CD4-positive, alpha-beta T cell treated with Interleukin-15 for 4 hours (primary cell): Measurements from ENCODE around the gene LAMP5.

Source experiments
- DNase-seq: peaks from one replicate; pipeline ENCODE4 v3.0.0-alpha.2; 2020; ENCODE audit warnings: low spot score

LAMP5 gene

DNA sequence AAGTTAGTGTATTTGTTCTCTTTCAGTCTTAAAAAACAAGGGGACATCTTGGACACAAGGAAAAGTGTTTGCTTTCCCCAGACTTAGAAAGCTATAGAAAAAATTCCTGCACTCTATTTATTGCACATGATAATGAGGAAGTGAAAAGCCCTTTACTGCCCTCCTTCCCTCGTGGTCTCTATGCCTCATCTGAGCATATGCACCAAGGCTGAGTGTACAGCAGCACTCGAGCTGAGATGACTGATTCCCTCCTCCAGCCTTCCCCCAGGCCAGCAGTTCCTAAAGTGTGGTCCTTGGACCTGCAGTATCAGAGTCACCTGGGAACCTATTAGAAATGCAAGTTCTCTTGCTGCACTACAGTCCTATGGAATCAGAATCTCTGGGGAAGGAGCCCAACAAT, 14.3 kb upstream of the LAMP5 start:
- no peak for DNase-seq

- DNase-seq, result no peak
Measured at GRCh38 chr20:9501473-9501872, 12.9 kb upstream of the LAMP5 start.

- no peak for DNase-seq
Measured at GRCh38 chr20:9503526-9504245, 10.7 kb upstream of the LAMP5 start.

DNA sequence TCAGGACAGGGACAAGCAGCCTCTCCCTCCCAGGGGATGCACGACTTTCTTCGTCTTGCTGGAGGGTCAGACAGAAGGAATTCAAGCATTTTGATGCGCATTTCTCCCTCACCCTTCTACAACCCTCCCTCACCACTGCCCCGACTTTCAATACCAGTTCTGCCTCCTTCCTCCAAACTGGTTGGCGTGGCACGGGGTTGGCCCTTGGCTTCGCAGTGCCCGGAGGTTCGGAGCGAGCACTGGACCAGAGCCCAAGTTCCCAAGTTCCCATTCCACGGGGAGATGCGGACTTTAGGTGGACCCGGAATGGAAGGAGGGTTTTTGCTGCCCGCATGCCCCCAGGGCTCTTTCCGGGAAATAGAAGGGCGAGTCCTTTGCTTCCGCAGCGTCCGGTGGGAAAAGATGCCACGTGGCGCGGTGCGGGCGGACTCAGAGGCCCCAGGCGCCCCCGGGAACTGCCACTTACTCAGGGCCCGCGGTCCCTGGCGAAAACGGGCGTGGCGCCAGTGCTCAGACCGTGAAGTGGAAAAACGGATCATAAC, 8.0 kb upstream of the LAMP5 start:
- no peak for DNase-seq

- no peak for DNase-seq
Measured at GRCh38 chr20:9506964-9507369, 7.4 kb upstream of the LAMP5 start.

GRCh38 chr20:9507544-9508239, 6.7 kb upstream of the LAMP5 start:
- no peak for DNase-seq

GRCh38 chr20:9508240-9508661, 6.1 kb upstream of the LAMP5 start:
- DNase-seq, result no peak

GRCh38 chr20:9508696-9509178, 5.7 kb upstream of the LAMP5 start:
- no peak for DNase-seq

DNA sequence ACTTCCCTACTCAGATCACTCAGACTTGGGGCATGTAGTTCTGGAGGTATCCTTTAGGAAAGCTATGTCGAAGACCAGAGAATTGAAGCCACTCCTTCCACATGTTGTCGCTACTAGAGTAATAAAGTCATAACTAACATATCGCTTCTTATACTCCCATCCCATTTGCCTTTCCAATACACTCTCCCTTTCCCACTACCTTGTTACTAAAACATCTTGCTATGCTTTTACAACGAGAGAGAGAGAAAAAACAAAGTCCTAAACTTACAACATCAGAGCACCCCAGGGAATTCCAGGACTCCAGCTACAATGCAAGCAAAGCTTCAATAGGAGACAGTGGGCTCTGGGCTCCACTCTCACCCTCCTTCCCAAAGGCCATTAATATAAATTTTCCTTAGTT, 5.1 kb upstream of the LAMP5 start:
- DNase-seq, result no peak

GRCh38 chr20:9510911-9511310, 3.5 kb upstream of the LAMP5 start:
- DNase-seq, result no peak

DNA sequence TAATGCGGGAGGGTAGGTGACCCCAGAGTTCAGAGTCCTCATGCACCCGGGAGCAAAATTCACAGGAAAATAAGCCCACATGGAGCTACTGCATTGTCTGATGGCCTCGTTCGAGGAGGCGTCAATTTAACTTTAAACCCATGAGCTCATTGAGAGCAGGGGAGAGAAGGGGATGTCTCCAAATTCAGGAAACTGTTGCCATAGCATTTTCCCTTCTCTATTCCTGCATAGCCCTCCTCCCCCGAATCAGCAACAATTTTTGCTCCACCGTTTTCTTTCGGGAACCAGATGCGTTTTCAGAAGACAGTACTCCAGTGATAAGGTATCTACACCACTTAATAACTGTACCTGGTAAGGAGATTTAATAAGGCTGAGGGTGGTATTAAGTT, 324 bp upstream of the LAMP5 start:
- no peak for DNase-seq

DNA sequence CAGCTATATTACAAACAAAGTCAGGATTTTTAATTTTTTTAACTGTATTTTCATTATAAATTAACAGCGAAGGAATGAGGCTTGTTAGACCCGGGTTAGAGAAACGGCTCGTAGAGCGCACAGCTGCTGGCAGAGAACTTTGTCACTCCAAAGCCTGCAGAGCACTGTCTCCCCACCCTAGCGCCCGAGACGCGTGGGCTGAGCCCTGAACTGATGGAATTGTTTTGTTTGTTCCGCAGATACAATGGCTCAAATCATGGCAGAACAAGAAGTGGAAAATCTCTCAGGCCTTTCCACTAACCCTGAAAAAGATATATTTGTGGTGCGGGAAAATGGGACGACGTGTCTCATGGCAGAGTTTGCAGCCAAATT, 810 bp downstream of the LAMP5 start:
- no peak for DNase-seq

DNA sequence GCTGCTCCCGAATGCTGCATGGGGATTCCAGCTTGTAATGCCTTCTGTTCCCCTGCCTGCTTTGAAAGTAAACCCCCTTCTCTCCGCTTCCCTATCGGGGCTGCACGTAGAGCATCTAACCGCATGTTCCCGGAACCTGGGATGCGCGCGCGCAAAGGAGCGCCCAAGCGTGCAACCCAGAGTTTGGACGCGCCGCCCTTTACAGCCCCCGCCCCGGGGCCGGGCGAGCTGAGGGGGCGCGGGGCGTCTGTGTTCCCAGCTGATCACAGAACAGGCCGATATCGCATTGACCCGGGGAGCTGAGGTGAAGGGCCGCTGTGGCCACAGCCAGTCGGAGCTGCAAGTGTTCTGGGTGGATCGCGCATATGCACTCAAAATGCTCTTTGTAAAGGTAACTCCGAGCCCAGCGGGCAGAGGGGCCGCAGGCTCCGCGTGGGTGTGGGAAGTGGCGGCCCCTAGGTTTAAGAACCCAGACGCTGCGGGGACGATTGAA, 1.4 kb downstream of the LAMP5 start:
- DNase-seq, result no peak

DNA sequence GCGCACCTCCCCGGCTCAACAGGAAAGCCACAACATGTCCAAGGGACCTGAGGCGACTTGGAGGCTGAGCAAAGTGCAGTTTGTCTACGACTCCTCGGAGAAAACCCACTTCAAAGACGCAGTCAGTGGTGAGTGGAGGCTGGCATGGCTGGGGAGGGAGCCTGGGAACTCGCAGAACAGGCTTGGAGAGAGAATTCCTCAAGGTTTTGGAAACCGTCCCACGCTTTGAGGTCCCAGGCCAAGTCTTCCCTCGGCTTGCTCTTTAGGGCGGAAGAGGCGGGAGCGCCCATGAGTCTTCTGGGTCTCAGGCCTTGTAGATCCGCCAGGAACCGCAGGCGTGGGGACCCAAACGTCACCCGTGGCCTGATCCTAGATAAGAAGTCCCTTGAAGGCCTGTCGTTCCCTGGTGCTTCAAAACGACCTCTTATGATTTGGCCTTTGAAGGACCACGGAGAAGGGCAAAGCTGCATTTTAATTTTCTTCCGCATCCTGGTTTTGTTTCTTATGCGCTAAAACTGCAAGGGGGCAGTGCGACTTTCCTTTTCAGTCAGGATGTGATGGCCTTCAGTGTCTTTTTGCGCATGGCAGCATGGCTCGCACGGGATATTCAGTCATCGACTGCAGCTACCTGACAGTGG, 2.0 kb downstream of the LAMP5 start:
- DNase-seq, result no peak

GRCh38 chr20:9517297-9518162, 3.1 kb downstream of the LAMP5 start:
- DNase-seq, result no peak

DNA sequence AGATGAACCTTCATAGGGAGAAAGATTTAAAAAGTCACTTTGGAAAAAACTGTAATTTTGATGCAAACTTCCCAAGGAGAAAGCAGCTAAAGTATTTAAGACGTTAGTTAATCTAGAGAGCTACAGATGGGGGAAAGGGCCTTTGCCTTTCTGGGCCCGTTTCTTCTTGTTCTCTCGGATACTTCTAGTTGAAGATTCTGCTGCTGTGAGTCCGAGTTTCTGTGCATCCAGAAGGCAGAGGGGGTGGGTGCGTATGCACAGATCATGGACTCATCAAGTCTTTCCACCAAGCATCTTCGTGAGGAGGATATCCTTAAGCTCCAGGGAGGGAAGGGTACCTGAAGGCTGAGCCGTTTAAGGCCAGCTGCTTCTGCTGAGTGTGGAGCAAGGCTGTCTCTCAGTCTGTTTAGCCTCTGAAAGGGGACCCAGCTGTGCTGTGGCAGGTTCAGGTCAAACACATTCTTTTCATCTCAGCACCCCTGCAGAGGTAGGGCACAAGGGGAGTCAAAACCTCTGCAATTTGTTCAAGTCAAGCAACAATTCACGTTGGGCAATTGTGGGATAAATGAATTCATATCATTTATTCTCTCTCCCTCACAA, 4.3 kb downstream of the LAMP5 start:
- no peak for DNase-seq

DNA sequence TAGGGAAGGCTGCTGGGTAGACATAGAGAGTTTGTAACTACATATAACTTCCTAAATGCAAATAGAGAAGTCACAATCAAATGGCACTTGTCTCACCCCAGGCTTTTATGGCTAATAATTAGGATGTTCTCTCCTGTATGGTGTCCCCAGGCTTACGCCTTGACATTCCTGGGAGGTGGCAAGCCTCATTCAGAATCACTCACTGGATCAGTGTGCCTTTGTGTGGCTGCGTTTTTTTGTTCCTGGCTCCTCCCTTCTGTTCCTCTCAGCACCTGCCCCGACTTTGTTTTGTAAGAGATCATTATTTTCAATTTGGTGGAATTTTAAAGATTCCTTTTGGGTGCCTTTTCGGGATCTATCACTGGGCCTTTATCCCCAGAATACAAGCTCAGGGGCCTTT, 5.7 kb downstream of the LAMP5 start:
- DNase-seq, result no peak

- DNase-seq, result no peak
Measured at GRCh38 chr20:9523636-9524035, 9.2 kb downstream of the LAMP5 start.

DNA sequence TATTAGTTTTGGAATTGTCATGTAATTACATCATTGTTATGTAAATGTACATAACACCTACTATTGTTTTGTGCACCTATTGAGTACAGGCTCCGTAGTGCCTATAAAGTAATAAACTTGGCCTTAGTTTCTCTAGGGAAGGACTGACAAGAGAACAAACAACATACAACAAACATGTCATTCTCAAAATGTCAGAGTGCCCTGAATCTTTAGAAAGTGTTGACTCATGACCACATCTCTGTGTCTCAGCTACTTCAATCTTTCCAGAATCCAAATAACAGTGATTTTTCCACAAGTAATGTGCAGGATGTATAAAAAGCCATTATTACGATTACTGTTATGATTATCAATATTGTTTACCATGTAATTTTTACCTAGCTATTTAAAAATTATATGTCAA, 17.2 kb downstream of the LAMP5 start:
- DNase-seq, result no peak

DNA sequence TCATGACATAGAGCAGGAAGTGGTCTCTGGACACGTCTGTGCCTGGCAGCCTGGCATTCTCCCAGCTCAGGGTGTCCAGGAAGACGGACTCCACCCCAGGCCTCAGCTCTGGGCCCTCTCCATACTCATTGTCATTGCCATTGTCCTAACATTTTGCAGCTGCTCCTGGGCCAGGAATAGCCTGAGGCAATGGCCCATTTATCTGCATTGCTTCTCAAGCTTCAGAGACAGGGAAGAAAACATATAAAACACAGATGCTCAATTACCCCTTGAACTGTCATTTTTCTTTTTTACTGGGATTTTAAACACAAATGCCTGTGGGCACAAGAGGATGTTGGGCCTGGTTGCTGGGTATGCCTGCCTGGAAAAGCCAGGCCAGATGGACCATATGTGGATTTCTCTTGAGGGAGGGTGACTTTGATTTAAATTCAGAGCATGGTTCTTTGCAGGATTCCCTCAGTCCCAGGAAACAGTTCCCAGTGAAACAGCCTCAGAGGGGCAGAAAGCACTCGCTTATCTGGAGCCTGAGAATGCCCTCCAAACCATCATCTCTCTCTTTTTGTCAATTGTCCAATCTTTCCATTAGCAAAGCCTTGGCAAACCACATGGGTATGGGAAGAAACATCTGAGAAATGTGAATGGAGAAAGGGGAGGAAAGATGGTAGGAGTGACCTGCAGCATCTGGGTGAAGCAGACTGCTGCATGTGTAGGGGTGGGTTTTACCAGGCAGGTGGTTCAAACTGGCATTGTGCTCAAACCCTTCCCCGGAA, 17.9 kb downstream of the LAMP5 start:
- no peak for DNase-seq

GRCh38 chr20:9534025-9534424, 19.6 kb downstream of the LAMP5 start:
- no peak for DNase-seq
